NCI-H2107 treated with DMSO at 0.1 percent for 48 hours (cell line): ENCODE measurements around the gene LRRC27.
"Not testable (repeated sequence)": the region's sequence is repeated elsewhere in the genome, so short reads cannot be mapped to it uniquely, and the experiment has no call there.

Experiments used
- DNase-seq: peaks from one replicate; lab custom pipeline; 2025; ENCODE audit not compliant: unreplicated experiment; lab: John Stamatoyannopoulos, UW

The LRRC27 gene

GRCh38 chr10:132372516-132373095 lies 40.6 kb downstream of the LRRC27 start:
- DNase-seq = no peak

- no peak for DNase-seq
Observed at GRCh38 chr10:132373241-132373955, 41.4 kb downstream of the LRRC27 start.

DNA sequence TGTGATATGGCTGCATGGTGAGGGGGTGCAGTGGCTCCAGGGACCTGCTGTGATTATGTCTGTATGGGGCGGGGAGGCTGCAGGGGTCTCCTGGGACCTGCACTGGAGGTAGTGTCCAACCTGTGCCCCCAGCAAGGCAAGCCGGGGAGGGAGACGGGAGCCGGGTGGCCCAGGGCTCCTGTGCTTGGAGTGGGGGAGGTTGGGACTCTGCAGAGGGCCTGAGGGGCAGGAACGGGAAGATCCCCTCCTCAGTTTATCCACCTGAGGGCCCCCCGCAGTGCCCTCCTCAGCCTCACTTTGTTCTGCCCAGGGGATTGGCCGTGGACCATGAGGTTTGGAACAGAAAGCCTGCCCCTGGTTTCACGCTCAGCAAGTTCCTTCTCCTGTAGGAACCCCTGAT lies 42.2 kb downstream of the LRRC27 start:
- no peak for DNase-seq

DNA sequence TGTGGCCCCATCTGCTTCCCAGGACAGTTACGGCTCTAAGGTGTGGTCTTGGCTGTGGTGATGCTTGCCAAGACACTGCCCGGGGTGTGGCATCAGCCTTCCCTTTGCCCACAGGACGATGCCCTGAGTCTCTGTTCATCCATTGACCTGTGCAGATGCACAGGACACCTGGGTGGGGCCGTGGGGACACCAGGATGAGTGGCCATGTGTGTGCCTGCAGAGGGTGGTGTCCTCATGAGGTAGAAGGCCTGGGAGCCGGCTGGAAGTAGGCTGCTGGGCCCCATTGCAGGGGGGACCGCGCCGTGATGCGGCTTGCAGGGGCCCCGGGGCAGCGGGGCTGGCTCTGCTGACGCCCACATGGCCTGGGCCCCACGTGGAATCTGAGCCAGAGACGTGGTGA lies 42.6 kb downstream of the LRRC27 start:
- no peak for DNase-seq

DNA sequence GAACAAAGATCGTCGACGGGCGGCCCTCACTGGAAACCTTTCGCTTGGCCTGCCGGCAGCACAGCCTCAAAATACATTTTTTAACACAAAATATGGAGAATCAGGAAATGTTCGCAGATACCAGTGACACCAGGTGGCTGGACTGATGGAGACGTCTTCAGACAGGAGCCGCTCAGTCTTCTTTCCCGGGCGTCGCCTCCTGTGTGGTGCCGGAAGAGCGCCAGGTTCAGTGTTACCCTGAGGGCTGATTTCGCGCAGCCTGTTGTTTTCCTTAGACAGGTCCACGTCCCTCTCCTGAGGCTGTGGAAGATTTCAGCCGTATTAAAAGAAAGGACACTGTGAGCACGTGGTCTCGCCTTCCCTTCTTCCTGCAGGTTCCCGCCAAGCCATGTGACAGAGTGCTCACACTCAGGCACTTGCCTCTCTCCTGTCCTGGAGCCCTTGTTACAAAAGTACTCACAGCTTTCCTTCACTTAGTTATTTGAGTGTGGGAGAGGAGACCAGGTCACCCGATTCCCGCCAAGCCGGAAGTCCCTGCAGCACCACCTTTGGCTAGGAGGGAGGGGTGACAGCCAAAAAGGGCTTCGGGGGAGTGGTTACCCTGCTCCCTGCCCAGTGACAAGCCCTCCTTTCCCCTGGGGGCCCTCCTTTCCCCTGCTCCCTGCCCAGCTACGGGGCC lies 43.3 kb downstream of the LRRC27 start:
- no peak for DNase-seq

DNA sequence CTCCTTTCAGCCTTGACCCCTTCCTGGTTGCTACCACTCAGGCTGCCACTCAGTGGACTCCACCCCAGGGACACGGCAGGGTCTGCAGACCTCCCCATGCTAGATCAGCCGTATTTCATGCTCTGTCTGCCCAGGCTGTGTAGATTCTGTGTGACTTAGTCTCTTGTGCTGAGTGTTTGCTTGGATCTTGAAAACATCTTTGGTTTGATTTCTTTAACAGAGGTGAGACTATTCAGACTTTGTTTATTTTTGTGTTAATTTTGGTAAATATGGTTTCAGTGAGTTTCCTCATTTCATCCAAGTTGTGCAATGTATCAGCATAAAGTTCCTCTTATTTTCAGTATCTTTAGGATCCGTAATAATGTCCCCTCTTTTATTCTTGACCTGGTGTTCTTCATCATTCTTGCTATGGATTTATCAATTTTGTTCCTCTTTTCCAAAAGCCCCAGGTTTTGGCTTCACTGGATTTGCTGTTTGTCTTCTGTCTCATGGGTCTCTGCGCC lies 43.9 kb downstream of the LRRC27 start:
- DNase-seq = no peak

DNA sequence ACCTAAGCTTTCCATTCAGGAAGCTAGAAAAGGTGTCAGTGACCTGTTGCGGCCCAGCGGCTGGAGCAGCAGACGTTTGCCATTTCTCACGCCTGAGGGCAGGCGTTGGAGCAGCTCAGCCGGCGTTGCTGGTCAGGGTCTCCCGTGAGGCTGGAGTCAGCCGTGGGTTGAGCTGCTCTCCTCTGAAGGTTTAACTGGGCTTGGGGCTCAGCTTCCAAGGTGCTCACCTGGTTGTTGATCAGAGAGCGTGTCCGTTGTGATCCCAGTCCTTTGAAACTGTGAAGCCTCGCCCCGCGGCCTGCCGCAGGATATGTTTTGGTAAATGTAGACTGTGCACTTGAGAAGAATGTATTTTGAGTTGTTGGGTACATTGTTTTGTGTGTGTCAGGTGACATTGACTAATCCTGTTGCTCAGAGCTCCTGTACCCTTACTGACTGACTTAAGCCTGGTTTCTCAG lies 44.4 kb downstream of the LRRC27 start:
- DNase-seq = no peak

DNA sequence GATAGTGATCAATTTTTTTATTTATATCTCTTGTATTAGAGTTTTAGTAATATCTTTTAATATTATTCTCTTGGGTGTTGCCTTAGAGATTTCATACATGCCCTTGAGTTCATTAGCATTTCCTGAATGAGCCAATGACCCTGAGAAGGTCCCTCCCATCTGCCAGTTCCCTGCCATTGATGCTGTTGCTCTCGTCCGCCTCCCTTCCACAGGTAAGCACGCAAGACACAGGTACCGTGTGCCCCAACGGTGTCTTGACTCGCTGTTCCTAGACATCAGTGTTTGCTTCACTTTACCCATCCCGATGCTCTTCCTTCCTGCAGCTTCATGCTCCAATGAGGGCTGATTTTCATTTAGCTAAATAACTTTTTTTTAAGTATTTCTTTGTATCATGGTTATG lies 45.3 kb downstream of the LRRC27 start:
- no peak for DNase-seq

DNA sequence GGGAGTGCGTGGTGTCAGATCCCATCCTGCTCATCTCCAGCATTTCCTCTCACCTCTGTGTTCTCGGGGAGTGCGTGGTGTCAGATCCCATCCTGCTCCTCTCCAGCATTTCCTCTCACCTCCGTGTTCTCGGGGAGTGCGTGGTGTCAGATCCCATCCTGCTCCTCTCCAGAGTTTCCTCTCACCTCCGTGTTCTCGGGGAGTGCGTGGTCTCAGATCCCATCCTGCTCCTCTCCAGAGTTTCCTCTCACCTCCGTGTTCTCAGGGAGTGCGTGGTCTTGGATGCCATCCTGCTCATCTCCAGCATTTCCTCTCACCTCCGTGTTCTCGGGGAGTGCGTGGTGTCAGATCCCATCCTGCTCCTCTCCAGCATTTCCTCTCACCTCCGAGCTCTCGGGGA lies 47.0 kb downstream of the LRRC27 start:
- DNase-seq = not testable (repeated sequence)

DNA sequence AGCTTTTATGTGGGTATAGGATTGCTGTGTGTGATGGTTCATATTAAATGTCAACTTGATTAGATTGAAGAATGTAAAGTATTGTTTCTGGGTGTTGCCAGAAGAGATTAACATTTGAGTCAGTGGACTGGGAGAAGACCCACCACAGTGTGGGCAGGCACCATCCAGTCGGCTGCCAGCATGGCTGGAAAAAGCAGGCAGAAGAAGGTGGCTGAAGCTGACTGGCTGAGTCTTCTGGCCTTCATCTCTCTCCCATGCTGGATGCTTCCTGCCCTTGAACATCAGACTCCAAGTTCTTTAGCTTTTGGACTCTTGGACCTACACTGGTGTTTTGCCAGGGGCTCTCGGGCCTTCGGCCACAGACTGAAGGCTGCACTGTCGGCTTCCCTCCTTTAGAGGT lies 49.0 kb downstream of the LRRC27 start:
- not testable (repeated sequence) for DNase-seq

- no peak for DNase-seq
Observed at GRCh38 chr10:132381741-132382140, 49.7 kb downstream of the LRRC27 start.

DNA sequence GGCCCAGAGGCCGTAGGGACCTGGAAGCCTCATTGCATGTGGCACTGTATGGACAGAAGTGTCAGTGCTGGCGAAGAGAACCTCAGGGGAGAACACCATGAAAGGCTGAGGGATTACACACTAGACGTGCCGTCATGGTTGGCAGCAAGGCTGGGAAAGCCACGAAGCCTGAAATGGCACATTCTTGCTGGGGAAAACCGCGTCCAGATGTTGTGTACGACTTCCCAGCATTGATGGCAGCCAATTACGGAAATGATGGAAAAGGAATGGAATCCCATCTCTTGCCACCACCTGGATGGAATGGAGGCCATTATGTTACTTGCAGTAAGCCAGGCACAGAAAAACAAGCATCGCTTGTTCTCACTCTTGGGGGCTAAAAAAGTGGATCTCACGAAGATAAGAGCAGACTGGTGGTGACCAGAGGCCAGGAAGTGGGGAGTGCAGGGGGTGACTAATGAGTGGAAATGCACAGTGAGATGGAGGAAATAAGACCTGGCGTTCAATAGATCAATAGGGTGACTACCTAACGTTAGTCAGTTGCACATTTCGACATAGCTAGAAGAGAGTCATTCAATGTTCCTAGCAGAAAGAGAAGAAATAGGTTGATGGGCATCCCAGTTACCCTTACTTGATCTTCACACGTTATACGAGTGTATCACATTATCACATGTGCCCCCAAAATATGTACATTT lies 50.4 kb downstream of the LRRC27 start:
- no peak for DNase-seq

GRCh38 chr10:132383101-132383500 lies 51.1 kb downstream of the LRRC27 start:
- DNase-seq = no peak

DNA sequence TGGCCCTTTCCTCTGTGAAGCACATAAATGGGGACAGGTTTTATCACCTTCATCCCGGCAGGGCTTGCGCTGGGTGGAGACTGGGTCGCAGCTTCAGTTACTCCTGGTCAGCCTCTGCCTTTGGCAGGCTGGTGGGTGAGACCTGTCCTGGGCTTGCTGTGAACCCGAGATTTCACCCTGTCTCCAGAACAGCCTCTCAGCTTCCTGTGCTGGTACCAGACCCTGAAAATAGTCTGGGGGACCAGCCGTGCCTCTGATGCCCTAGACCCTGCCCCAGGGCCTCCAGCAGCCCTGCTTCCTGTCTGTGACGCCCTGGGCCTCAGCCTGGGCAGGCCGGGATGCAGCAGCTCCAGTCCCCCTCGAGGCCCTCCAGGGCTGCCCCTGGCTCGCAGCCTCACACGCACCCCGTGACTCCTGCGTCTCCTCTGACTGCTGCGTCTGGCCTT lies 51.8 kb downstream of the LRRC27 start:
- DNase-seq = no peak

GRCh38 chr10:132384618-132385388 lies 52.8 kb downstream of the LRRC27 start:
- DNase-seq = no peak

GRCh38 chr10:132385389-132385667 lies 53.3 kb downstream of the LRRC27 start:
- DNase-seq = no peak

GRCh38 chr10:132385721-132386418 lies 53.9 kb downstream of the LRRC27 start:
- DNase-seq = no peak

DNA sequence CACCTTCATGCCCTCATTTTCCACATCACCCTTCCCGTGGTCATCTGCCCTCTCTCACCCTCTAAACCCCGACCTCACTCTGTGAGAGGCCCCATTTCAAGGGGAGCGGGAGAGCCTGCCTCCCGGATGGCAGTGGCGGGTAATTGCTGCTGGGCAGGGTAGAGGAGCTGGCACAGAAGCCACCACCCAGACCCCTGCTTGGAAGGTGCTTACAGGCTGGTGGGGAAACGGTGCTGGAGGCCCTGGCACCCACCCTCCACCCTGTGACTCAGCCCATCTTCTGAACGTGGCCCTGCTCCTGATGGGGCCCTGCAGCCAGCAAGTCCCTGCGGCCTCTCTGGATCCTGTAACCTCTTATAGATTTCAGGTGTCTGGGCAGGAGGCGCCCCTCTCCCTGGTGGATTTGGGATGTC lies 54.4 kb downstream of the LRRC27 start:
- DNase-seq = no peak

- not testable (repeated sequence) for DNase-seq
Observed at GRCh38 chr10:132386896-132387295, 54.9 kb downstream of the LRRC27 start.

DNA sequence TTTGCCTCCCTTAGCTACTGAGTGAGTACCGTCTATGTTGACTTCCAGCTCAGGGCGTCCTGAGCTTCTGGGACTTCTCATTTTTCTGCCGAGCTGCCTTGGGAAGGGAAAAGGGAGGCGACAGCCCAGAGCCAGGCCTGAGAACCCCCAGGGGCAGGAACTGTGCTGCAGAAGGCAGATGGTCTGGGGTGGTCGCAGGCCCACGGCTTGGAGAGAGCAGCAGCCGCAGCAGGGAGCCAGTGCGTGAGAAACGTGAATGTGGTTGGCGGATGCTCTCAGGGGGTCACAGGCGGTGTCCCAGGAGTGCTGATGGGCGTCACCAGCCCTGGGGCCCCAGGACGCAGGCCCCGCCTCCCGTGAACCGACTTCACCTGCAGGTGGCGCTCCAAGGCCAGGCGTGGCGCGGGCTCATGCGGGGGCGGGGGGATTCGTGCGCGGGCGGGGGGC lies 55.8 kb downstream of the LRRC27 start:
- no peak for DNase-seq
